SK-N-SH (cell line): ENCODE results near the gene TEK. TPM values are rescaled to one million over a fixed set of nuclear protein-coding genes. Genes with fewer than 3 reads are reported as not detected.
A peak's percentile ranks its signal among the peaks of the same experiment; 100 is the strongest.

Experiments
- CTCF ChIA-PET: fragments of 300-600, 350-600 bp; formaldehyde crosslinking; extraction: SDS; loops from one replicate; lab custom pipeline; 2021; lab: Yijun Ruan, JAX
- POLR2A ChIA-PET: fragments of 350-600 bp; sonication (Branson Sonifier 250); formaldehyde crosslinking; extraction: SDS; loops from one replicate; lab custom pipeline; 2020; ENCODE audit warnings: antibody characterized with exemption, inconsistent platforms; lab: Yijun Ruan, JAX
- DNase-seq: peaks from one replicate; pipeline ENCODE4 v3.0.0; 2012
- H2AFZ ChIP-seq: fragments of 200-600 bp; sonication (generic); 2 replicates; pipeline ENCODE4 v1.8.1; 2016; ENCODE audit warnings: antibody characterized with exemption, mild to moderate bottlenecking, low read depth
- H3F3A ChIP-seq: fragments of 200-600 bp; sonication (generic); replicated peaks from 2 replicates; pipeline ENCODE3; 2016; ENCODE audit warnings: antibody characterized with exemption, mild to moderate bottlenecking; ENCODE audit not compliant: insufficient read depth
- H3K27ac ChIP-seq, 2 experiments: fragments of 200-500 bp in 1 of 2; fragments of 200-600 bp in 1 of 2; sonication (Bioruptor generic) in 1 of 2; sonication (generic), shearing (Covaris generic) in 1 of 2; 2 replicates each; pipeline versions ENCODE4 v1.5.1 to v1.6.1; 2014 to 2016; ENCODE audit warnings: low read depth in 2 of 2, inconsistent platforms in 1 of 2, low read length in 1 of 2, mild to moderate bottlenecking in 1 of 2, mixed read lengths in 1 of 2
- H3K27me3 ChIP-seq: fragments of 200-600 bp; sonication (generic), shearing (Covaris generic); 2 replicates; pipeline ENCODE4 v1.6.1; 2016; ENCODE audit warnings: mixed run types; ENCODE audit not compliant: insufficient read depth
- H3K36me3 ChIP-seq, 2 experiments: fragments of 200-500 bp in 1 of 2; fragments of 200-600 bp in 1 of 2; sonication (Bioruptor generic) in 1 of 2; sonication (generic) in 1 of 2; replicated peaks in 1 of 2; 2 replicates each; pipeline versions ENCODE3 to v1.5.1; 2014 to 2016; ENCODE audit warnings: low read length in 1 of 2, mild to moderate bottlenecking in 1 of 2; ENCODE audit not compliant: insufficient read depth in 2 of 2, control insufficient read depth in 1 of 2
- H3K4me1 ChIP-seq, 2 experiments: fragments of 200-500 bp in 1 of 2; fragments of 200-600 bp in 1 of 2; sonication (Bioruptor generic) in 1 of 2; sonication (generic), shearing (Covaris generic) in 1 of 2; 2 replicates each; pipeline versions ENCODE4 v1.5.1 to v1.6.1; 2014 to 2016; ENCODE audit warnings: low read depth in 1 of 2, low read length in 1 of 2, mixed run types in 1 of 2; ENCODE audit not compliant: insufficient read depth in 2 of 2, control insufficient read depth in 1 of 2
- H3K4me2 ChIP-seq: fragments of 200-600 bp; sonication (generic), shearing (Covaris generic); 2 replicates; pipeline ENCODE4 v1.6.1; 2017; ENCODE audit warnings: mixed run types
- H3K4me3 ChIP-seq, 2 experiments: fragments of 200-500 bp in 1 of 2; fragments of 200-600 bp in 1 of 2; sonication (Bioruptor generic) in 1 of 2; sonication (generic), shearing (Covaris generic) in 1 of 2; 2 replicates each; pipeline versions ENCODE4 v1.5.1 to v1.8.1; 2014 to 2016; ENCODE audit warnings: low read depth in 2 of 2, inconsistent platforms in 1 of 2, low read length in 1 of 2, mild to moderate bottlenecking in 1 of 2, mixed read lengths in 1 of 2, moderate library complexity in 1 of 2
- H3K79me2 ChIP-seq: fragments of 200-600 bp; sonication (generic); 2 replicates; pipeline ENCODE4 v1.8.1; 2017; ENCODE audit warnings: mild to moderate bottlenecking; ENCODE audit not compliant: insufficient read depth
- H3K9ac ChIP-seq: fragments of 200-600 bp; sonication (generic); 2 replicates; pipeline ENCODE4 v1.6.1; 2017; ENCODE audit warnings: mixed run types
- H3K9me2 ChIP-seq: fragments of 200-600 bp; sonication (generic); 2 replicates; pipeline ENCODE4 v1.6.1; 2017; ENCODE audit warnings: mixed run types
- H3K9me3 ChIP-seq: fragments of 200-600 bp; sonication (generic); 2 replicates; pipeline ENCODE4 v1.6.1; 2017; ENCODE audit warnings: mixed run types, mild to moderate bottlenecking, moderate library complexity
- H4K20me1 ChIP-seq: fragments of 200-600 bp; sonication (generic); 2 replicates; pipeline ENCODE4 v1.6.1; 2017; ENCODE audit warnings: mild to moderate bottlenecking, mixed run types; ENCODE audit not compliant: insufficient read depth
- CHD2 ChIP-seq: fragments of 150-350 bp; IDR thresholded peaks from 2 replicates; pipeline ENCODE4 v1.6.1; 2018; ENCODE audit warnings: low read length; ENCODE audit not compliant: partially characterized antibody
- EP300 ChIP-seq, 2 experiments: IDR thresholded peaks; 2 replicates each; pipeline versions ENCODE4 v1.4.0 to v1.6.1; 2012; ENCODE audit warnings: borderline replicate concordance in 1 of 2, low read depth in 1 of 2, low read length in 1 of 2
- FOSL2 ChIP-seq: IDR thresholded peaks from 2 replicates; pipeline ENCODE4 v1.4.0; 2012; ENCODE audit warnings: low read depth, mild to moderate bottlenecking, moderate library complexity, borderline replicate concordance
- GABPA ChIP-seq: IDR thresholded peaks from 2 replicates; pipeline ENCODE4 v1.4.0; 2012; ENCODE audit warnings: low read depth, mild to moderate bottlenecking
- GATA2 ChIP-seq: sonication (generic); formaldehyde crosslinking; IDR thresholded peaks from 2 replicates; pipeline ENCODE4 v1.5.0; 2020; ENCODE audit warnings: mild to moderate bottlenecking, missing genetic modification reagents
- JUND ChIP-seq: IDR thresholded peaks from 2 replicates; pipeline ENCODE4 v1.4.0; 2012
- NFIC ChIP-seq: IDR thresholded peaks from 2 replicates; pipeline ENCODE4 v1.4.0; 2012; ENCODE audit warnings: borderline replicate concordance
- TCF12 ChIP-seq: IDR thresholded peaks from 2 replicates; pipeline ENCODE4 v1.4.0; 2012
- YY1 ChIP-seq: IDR thresholded peaks from 2 replicates; pipeline ENCODE4 v1.4.0; 2012; ENCODE audit warnings: low read depth, mild to moderate bottlenecking
- WGBS: methylation state at CpG from one replicate; pipeline ENCODE4 v1.1.6; 2017; ENCODE audit warnings: low lambda C conversion rate; 5-methylcytosine and 5-hydroxymethylcytosine counted together
- polyA plus RNA-seq, 3 experiments: library from polyadenylated mRNA; depleted of rRNA; stranded (reverse); fragments of >200 nt; gene quantifications; 2 replicates each; pipeline ENCODE4 v1.2.3, GENCODE V29; 2012
- TF ChIP-seq, protein P1 (sequence below): IDR thresholded peaks from 2 replicates; pipeline ENCODE4 v1.4.0; 2012; ENCODE audit warnings: low read depth, borderline replicate concordance
- TF ChIP-seq, protein P2 (sequence below): fragments of 200-600 bp; sonication (generic); IDR thresholded peaks from 2 replicates; pipeline ENCODE4 v1.6.1; 2017; ENCODE audit warnings: antibody characterized with exemption, mild to moderate bottlenecking, moderate library complexity
- TF ChIP-seq, protein P3 (sequence below): IDR thresholded peaks from 2 replicates; pipeline ENCODE4 v1.4.0; 2012; ENCODE audit warnings: low read depth
- TF ChIP-seq, protein P4 (sequence below): IDR thresholded peaks from 2 replicates; pipeline ENCODE4; 2012

Gene TEK
- polyA plus RNA-seq, 1 of the 3 experiments (the other 2 are of a cell fraction): 0.03 TPM

DNA sequence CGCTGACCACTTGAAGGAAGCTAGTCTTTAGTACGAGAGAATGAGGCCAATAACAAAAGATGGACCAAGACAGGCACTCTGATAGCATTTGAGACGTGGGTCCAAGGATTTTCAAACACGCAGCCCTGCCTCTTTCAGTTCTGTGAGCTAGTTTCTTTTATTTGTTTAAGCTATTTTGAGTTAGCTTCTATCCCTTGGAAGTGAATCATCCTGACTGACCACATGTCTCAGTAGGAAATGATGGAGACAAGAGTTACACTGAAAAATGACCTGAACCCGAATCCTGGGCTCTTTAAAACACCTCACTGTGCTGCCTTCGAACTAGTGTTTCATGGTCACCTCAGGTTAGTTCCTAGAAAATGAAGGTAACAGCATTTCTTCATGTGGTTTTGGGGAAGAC lies 9.9 kb downstream of the TEK start:
- Histone ChIP-seq H3K9ac (peak overlapping the region; percentile 14; the same call in 1 of the 2 replicates), H3K36me3 (no peaks in the 10 kb centered on the region), H3K4me1 (peaks cover 0 to 14% of the 10 kb centered on the region in 2 experiments; a peak in 1 of 4 replicates), H3K27ac (peak overlapping the region in 1 of 2 experiments; percentile 76; a peak in 2 of 4 replicates), H3K4me2 (peak overlapping the region; percentile 46), H2AFZ (peak overlapping the region; percentile 66; the same call in 1 of the 2 replicates), H3K79me2 (no peaks in the 10 kb centered on the region), H3K9me2 (no peaks in the 10 kb centered on the region), H4K20me1 (no peaks in the 10 kb centered on the region), H3K27me3 (no peaks in the 10 kb centered on the region), H3K9me3 (no peaks in the 10 kb centered on the region), H3F3A (peaks cover 10% of the 10 kb centered on the region), H3K4me3 (peak overlapping the region in 1 of 2 experiments; percentile 31; a peak in 1 of 4 replicates)
- no peak for DNase-seq
- 49% methylated on average over 6 of the region's 6 CpGs for WGBS
- ChIA-PET POLR2A (no interaction called here), CTCF (no interaction called here)
- TF ChIP-seq GATA2 (CRISPR knock-in tag) (no peak), CHD2 (no peak), GABPA (no peak), TCF12 (peak; percentile 28; the same call in 1 of the 2 replicates), YY1 (no peak), FOSL2 (peak; percentile 40), NFIC (no peak), EP300 (IDR thresholded peaks at IDR 0.05; ENCODE audit: borderline replicate concordance in 1 of 2, low read depth in 1 of 2, low read length in 1 of 2) (no peak), JUND (peak; percentile 15; the same call in 1 of the 2 replicates)
- TF ChIP-seq, protein P1, sequence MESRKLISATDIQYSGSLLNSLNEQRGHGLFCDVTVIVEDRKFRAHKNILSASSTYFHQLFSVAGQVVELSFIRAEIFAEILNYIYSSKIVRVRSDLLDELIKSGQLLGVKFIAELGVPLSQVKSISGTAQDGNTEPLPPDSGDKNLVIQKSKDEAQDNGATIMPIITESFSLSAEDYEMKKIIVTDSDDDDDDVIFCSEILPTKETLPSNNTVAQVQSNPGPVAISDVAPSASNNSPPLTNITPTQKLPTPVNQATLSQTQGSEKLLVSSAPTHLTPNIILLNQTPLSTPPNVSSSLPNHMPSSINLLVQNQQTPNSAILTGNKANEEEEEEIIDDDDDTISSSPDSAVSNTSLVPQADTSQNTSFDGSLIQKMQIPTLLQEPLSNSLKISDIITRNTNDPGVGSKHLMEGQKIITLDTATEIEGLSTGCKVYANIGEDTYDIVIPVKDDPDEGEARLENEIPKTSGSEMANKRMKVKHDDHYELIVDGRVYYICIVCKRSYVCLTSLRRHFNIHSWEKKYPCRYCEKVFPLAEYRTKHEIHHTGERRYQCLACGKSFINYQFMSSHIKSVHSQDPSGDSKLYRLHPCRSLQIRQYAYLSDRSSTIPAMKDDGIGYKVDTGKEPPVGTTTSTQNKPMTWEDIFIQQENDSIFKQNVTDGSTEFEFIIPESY: no peak
- TF ChIP-seq, protein P2, sequence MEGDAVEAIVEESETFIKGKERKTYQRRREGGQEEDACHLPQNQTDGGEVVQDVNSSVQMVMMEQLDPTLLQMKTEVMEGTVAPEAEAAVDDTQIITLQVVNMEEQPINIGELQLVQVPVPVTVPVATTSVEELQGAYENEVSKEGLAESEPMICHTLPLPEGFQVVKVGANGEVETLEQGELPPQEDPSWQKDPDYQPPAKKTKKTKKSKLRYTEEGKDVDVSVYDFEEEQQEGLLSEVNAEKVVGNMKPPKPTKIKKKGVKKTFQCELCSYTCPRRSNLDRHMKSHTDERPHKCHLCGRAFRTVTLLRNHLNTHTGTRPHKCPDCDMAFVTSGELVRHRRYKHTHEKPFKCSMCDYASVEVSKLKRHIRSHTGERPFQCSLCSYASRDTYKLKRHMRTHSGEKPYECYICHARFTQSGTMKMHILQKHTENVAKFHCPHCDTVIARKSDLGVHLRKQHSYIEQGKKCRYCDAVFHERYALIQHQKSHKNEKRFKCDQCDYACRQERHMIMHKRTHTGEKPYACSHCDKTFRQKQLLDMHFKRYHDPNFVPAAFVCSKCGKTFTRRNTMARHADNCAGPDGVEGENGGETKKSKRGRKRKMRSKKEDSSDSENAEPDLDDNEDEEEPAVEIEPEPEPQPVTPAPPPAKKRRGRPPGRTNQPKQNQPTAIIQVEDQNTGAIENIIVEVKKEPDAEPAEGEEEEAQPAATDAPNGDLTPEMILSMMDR: no peak
- TF ChIP-seq, protein P3, sequence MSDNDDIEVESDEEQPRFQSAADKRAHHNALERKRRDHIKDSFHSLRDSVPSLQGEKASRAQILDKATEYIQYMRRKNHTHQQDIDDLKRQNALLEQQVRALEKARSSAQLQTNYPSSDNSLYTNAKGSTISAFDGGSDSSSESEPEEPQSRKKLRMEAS: no peak
- TF ChIP-seq, protein P4, sequence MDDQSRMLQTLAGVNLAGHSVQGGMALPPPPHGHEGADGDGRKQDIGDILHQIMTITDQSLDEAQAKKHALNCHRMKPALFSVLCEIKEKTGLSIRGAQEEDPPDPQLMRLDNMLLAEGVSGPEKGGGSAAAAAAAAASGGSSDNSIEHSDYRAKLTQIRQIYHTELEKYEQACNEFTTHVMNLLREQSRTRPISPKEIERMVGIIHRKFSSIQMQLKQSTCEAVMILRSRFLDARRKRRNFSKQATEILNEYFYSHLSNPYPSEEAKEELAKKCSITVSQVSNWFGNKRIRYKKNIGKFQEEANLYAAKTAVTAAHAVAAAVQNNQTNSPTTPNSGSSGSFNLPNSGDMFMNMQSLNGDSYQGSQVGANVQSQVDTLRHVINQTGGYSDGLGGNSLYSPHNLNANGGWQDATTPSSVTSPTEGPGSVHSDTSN: peak; percentile 66
